Skeletal muscle satellite cell (primary cell): ENCODE results near the gene ZNRF1.
"Not testable (repeated sequence)": the region's sequence is repeated elsewhere in the genome, so short reads cannot be mapped to it uniquely, and the experiment has no call there.

ENCODE experiments used
- H3K27me3 ChIP-seq: 2 replicates; pipeline ENCODE4 v1.7.0; 2013; ENCODE audit warnings: low read length; ENCODE audit not compliant: control insufficient read depth, insufficient read depth
- H3K36me3 ChIP-seq: 2 replicates; pipeline ENCODE4 v1.7.0; 2013; ENCODE audit warnings: mild to moderate bottlenecking, control low read depth, low read length; ENCODE audit not compliant: insufficient read depth
- H3K4me1 ChIP-seq: 2 replicates; pipeline ENCODE4 v1.7.0; 2013; ENCODE audit warnings: low read length; ENCODE audit not compliant: control insufficient read depth, insufficient read depth
- H3K4me2 ChIP-seq: 2 replicates; pipeline ENCODE4 v1.7.0; 2013; ENCODE audit warnings: mild to moderate bottlenecking, low read length
- H3K4me3 ChIP-seq: 2 replicates; pipeline ENCODE4 v1.7.0; 2013; ENCODE audit warnings: low read length
- H3K9ac ChIP-seq: 2 replicates; pipeline ENCODE4 v1.7.0; 2013; ENCODE audit warnings: mild to moderate bottlenecking, low read depth, low read length, moderate library complexity
- H3K9me3 ChIP-seq: replicated peaks from 2 replicates; pipeline ENCODE4 v1.7.0; 2013; ENCODE audit warnings: mild to moderate bottlenecking, control low read depth, low read length

ZNRF1 gene

DNA sequence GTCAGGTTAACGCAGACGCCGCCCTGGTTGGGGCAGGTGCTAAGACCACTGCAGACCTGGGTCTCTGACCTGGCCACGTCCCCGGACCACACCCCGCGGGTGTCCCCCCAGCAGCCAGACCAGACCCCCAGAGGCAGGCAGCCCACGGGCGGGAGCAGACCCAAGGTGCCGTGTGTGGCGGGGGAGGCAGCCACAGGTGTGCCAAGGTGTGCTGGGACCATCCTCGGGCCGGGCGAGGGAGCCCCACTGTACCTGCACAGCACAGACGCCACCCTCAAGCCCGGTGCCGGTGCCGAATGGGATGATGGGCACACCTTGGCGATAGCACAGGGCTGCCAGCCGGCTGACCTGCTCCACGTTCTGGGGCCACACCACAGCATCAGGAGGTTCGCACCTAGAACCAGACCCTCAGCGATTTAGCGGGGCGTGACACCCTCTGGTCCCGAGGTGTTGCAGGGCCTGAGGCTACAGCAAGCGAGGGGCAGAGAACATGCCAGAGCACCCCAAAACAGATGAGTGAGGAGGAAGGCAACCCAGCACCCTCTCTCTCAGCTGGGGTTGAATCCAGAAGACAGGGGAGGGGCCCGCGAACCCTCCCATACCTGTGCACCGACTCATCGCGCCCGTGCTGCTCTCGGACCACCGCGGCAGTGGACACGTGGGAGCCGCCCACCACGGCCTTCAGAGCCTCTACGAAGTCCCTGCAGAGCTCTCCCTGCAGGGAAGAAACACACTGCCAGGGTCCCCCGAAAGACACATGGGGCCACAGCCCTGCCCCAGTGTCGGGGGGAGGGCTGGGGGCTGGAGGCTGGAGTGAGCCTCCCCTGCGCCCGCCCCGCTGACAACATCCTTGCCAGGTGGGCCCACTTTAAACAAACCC, 116.4 kb downstream of the ZNRF1 start:
- Histone ChIP-seq H3K9ac (no peak overlapping the region), H3K36me3 (no peaks in the 10 kb centered on the region), H3K4me3 (no peak overlapping the region), H3K9me3 (no peaks in the 10 kb centered on the region), H3K4me2 (no peak overlapping the region), H3K27me3 (peaks cover 3% of the 10 kb centered on the region), H3K4me1 (peaks cover 18% of the 10 kb centered on the region)

DNA sequence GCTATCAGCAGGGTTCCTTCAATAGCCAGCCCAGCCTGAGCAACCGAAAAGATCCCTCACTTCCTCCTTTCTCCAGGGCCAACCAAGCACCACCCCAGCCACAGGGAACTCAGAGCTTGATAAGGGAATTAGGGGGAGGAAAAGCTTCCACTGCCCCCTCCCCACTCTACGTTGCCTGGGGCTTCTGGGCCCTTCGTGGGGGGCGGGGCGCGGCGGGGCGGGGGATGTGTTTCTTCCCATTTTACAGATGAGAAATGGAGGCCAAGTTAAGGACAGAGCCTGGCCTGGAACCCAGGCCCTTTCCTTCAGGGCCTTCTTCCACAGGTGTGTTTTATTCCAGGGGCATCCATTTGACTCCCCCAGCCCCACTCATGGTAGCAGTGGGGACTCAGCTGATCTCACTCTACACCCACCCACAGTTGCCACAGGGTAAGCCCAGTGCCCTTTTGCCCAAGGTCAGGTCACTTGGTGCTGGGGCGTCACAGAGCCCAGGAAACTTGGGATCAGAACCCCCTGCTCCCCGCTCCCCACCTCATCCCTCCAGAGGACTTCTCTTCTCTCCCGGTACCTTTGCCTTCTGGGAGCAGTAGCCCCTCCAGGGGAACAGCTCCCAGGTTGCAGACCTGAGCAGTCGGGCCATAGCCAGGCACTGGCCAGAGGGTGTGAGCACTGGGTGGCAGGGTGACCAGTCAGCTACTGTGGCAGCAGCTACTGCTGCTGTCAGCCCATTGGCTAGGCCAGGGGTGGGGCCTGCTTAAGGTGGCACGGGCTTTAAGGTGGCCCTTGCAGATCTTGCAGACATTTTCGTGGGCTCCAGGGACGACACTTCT, 117.5 kb downstream of the ZNRF1 start, which contains the start of gene LDHD:
Gene LDHD (minus strand): TSS at position 700 of the 830 bp plus-strand sequence. CDS start 60 bp downstream, at position 640.
- H3K36me3 ChIP-seq, result no peaks in the 10 kb centered on the region
- H3K9me3 ChIP-seq, result no peaks in the 10 kb centered on the region
- H3K4me1 ChIP-seq, result peaks cover 8% of the 10 kb centered on the region
- no peak within 1 kb of the TSS for H3K9ac ChIP-seq
- peak within 1 kb of the TSS; percentile 64 for H3K4me3 ChIP-seq
- peak within 1 kb of the TSS; percentile 81 for H3K4me2 ChIP-seq
- H3K27me3 ChIP-seq, result peaks cover 3% of the 10 kb centered on the region

DNA sequence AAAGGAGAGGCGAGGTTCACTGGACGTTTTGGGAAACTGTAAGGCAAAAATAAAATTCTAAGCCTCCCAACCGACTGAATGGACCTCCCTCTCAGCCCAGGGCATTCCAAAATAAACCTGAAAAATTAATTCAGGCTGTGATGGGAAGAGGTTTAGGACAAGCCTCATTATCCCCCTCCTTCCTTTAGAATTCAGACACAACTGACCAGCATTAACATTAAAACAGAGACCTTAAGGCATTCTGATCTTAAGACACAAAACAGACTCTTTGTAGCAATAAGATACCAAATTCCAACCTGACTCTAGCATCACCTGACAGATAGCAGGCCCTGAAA, 118.1 kb downstream of the ZNRF1 start:
- peaks cover 3% of the 10 kb centered on the region for H3K27me3 ChIP-seq
- H3K4me1 ChIP-seq, result peaks cover 4% of the 10 kb centered on the region
- H3K4me2 ChIP-seq, result no peak overlapping the region
- no peak overlapping the region for H3K9ac ChIP-seq
- H3K36me3 ChIP-seq, result no peaks in the 10 kb centered on the region
- no peak overlapping the region for H3K4me3 ChIP-seq
- peaks cover under 1% of the 10 kb centered on the region for H3K9me3 ChIP-seq

DNA sequence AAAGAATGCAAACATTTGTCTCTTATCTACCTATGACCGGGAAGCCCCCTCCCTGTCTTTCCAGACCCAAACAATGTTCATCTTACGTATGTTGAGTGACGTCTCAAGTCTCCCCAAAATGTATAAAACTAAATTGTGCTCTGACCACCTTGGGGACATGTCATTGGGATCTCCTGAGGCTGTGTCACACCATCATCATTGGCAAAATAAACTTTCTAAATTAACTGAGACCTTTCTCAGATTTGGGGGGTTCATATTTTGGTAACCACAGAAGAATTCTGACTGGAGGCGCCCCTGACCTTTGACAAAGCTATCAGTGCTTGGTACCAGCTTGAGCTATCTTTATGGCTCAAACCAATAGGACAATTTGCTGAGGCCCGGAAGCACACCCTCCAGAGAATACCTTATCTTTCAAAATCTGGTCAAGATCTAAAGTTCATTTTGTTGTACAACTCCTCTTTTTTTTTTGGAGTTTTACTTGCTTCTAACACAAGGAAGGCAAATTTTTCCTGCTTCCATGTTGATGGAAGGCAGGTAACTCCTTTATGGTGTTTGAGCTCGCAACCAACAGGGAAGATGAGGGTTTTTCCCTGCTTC, 120.2 kb downstream of the ZNRF1 start:
- Histone ChIP-seq H3K4me3 (no peak overlapping the region), H3K4me1 (peaks cover 4% of the 10 kb centered on the region), H3K4me2 (no peak overlapping the region), H3K9ac (no peak overlapping the region), H3K9me3 (peaks cover 5% of the 10 kb centered on the region), H3K36me3 (no peaks in the 10 kb centered on the region), H3K27me3 (peaks cover 3% of the 10 kb centered on the region)

DNA sequence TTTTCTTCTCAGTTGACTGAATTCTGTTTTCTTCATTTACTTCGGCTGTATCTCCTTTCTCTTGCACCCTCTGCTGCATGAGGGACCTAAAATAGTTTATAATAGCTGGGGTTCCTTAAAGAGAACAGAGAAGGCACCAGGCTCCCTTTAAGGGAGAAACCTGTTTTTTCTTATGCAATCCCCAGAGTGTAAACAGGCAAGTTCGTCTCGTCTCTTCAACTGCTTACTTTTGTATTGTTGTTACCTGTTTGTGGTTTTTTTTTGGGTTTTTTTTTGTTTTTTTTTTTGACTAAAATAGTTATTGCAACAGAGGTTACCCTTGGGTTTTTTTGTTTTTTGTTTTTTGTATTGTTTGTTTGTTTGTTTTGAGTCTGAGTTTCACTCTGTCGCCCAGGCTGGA, 121.4 kb downstream of the ZNRF1 start:
- Histone ChIP-seq H3K4me1 (peaks cover 4% of the 10 kb centered on the region), H3K4me2 (no peak overlapping the region), H3K9me3 (peaks cover 5% of the 10 kb centered on the region), H3K27me3 (peaks cover 3% of the 10 kb centered on the region), H3K9ac (no peak overlapping the region), H3K36me3 (no peaks in the 10 kb centered on the region), H3K4me3 (no peak overlapping the region)

DNA sequence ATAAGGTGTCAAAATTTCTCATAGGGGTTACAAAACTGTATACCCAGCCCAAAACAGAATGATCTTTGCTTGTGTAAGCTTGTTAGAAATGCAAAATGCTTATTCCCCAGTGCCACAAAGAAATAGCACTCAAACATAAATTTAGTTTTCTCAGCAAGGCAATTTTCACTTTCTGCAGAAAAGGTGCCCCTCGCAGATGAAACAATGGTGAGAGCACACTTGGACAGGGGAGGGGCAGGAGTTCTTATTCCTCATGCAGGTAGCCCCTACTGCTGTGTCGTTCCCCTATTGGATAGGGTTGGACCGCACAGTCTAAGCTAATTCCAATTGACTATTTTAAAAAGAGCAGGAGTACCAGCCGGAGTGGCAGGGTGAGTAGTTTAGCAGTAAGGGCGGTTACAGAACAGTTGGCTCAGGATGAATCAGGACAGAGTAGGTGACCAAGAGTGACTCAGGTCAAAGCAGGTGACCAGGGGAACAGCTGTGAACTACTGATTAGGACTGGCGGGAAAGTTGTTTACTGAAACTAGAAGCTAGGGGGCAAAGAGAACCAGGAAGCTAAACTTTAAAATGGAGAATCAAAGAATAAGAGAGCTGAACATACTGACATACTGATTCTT, 123.2 kb downstream of the ZNRF1 start:
- no peaks in the 10 kb centered on the region for H3K4me1 ChIP-seq
- H3K9ac ChIP-seq, result no peak overlapping the region
- peaks cover 3% of the 10 kb centered on the region for H3K27me3 ChIP-seq
- no peaks in the 10 kb centered on the region for H3K36me3 ChIP-seq
- no peak overlapping the region for H3K4me2 ChIP-seq
- H3K9me3 ChIP-seq, result peaks cover 5% of the 10 kb centered on the region
- no peak overlapping the region for H3K4me3 ChIP-seq

DNA sequence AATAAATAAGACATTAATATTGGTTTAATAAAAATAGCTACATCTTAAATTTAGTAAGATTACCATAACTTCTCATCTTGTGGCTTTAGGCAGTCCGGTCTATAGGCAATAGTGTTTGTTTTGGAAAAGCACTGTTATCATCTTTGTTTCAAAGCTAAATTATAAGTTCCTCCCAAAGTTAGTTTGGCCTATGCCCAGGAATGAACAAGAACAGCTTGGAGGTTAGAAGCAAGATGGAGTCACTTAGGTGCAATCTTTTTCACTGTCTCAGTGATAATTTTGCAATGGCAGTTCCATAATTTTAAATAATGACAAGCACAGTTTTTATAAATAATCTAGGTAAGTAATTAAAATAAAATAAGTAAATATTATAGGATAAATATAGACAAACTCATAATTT, 123.8 kb downstream of the ZNRF1 start:
- H3K9me3 ChIP-seq, result peaks cover 5% of the 10 kb centered on the region
- peaks cover 3% of the 10 kb centered on the region for H3K27me3 ChIP-seq
- H3K4me2 ChIP-seq, result no peak overlapping the region
- no peaks in the 10 kb centered on the region for H3K4me1 ChIP-seq
- no peaks in the 10 kb centered on the region for H3K36me3 ChIP-seq
- H3K9ac ChIP-seq, result no peak overlapping the region
- no peak overlapping the region for H3K4me3 ChIP-seq

DNA sequence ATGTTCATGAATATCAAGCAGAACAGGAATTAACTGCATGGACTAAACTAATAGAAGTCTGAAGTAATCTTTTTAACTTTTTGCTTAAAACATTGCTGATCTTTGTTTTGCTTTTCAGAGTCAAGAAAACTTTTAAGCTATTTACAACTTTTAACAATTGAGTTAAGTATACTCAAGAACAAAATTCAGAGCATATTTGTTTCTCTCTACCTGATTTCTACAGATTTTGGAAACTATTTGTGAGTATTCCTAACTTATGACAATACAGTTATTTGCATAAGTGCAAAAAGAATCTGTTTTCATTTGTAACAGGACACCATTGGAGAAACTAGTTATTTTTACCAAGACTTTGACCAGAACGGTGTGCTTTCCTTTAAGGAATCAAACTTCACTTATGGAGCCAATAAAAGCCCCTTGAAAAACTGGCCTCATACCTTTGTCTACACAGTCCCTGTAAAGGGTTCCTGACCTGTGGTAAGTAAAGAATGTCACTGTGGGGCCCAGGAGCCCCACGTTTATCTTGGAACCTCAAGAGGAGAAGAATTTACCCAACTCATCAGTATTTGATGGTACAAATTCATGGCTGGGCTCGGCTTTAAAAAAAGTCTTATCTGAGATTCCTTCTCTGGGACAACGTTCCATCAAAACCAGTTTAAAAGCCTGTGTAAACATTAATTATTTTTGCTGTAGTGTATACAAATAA, 129.0 kb downstream of the ZNRF1 start:
- Histone ChIP-seq H3K4me3 (no peak overlapping the region), H3K4me1 (no peaks in the 10 kb centered on the region), H3K36me3 (no peaks in the 10 kb centered on the region), H3K9ac (no peak overlapping the region), H3K9me3 (no peaks in the 10 kb centered on the region), H3K4me2 (no peak overlapping the region), H3K27me3 (peaks cover 3% of the 10 kb centered on the region)

DNA sequence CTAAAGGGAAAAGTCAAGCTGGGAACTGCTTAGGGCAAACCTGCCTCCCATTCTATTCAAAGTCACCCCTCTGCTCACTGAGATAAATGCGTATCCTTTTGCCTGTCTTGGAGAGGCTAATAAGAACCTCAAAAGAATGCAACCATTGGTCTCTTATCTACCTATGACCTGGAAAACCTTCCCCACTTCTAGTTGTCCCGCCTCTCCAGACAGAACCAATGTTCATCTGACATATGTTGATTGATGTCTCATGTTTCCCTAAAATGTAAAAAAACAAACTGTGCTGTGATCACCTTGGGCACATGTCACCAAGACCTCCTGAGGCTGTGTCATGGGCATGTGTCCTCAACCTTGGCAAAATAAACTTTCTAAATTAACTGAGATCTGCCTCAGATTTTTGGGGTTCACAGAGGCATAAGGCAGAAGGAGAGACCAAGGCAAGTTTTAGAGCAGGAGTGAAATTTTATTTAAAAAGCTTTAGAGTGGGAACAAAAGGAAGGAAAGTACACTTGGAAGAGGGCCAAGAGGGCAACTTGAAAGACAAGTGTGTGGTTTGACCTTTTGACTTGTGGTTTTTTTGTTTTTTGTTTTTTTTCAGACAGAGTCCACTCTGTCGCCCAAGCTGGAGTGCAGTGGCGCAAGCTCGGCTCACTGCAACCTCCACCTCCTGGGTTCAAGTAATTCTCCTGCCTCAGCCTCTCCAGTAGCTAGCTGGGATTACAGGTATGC, 130.8 kb downstream of the ZNRF1 start:
- not testable (repeated sequence) for H3K27me3 ChIP-seq, H3K9ac ChIP-seq, H3K9me3 ChIP-seq, H3K4me1 ChIP-seq, H3K4me2 ChIP-seq, H3K4me3 ChIP-seq, H3K36me3 ChIP-seq

DNA sequence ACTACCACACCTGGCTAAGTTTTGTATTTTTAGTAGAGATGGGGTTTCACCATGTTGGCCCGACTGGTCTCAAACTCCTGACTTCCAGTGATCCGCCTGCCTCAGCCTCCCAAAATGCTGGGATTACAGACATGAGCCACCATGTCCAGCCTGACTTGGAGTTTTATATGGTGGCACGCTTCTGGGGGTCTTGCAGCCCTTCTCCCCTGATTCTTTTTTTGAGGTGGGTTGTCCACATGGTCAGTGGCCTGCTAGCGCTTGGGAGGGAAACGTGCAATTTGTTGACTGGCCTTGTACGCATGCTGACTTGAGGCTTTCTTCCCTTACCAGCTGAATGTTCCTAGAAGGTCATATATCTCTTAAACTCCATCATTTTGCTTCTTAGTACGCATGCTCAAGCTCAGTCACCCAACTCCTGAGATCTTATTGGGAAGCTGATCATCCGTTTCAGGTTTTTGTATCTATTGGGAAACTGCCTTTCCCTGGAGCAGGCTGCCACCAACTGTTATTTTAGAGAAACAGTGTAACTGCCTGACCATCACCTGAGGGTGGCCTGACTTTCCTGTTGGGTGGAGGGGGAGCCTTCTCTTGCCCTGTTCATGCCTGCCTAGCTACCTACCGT, 131.4 kb downstream of the ZNRF1 start:
- H3K27me3 ChIP-seq, result peaks cover 3% of the 10 kb centered on the region
- no peak overlapping the region for H3K4me2 ChIP-seq
- H3K4me1 ChIP-seq, result no peaks in the 10 kb centered on the region
- H3K36me3 ChIP-seq, result no peaks in the 10 kb centered on the region
- H3K9ac ChIP-seq, result no peak overlapping the region
- H3K4me3 ChIP-seq, result no peak overlapping the region
- no peaks in the 10 kb centered on the region for H3K9me3 ChIP-seq
